Measurements from ENCODE around the gene TMEM138. TPM values are rescaled to one million over a fixed set of nuclear protein-coding genes. Genes with fewer than 3 reads are reported as not detected.

The TMEM138 gene
- total RNA-seq, 2 donors from 2014 or later = 49.7 to 63.5 TPM

GRCh38 chr11:61362542-61362875 is 335 bp downstream of the TMEM138 start:
- Histone ChIP-seq H3K9me3 (no peaks in the 10 kb centered on the region), H3K4me1 (ENCODE audit: control insufficient read depth in 1 of 2, low read depth in 2 of 2) (peaks cover 13 to 31% of the 10 kb centered on the region in 2 donors), H3K27me3 (replicated peaks; ENCODE audit: insufficient read depth) (no peaks in the 10 kb centered on the region), H3K27ac (peak overlapping the region; percentile 100), H3K36me3 (peaks cover 22% of the 10 kb centered on the region), H3K4me3 (peak overlapping the region; percentile 98)
- no peak for ATAC-seq (ENCODE audit: insufficient number of reproducible peaks, low FRiP score, low read depth)
- DNase-seq (ENCODE audit: low spot score) = no peak
- no peak for TF ChIP-seq CTCF (IDR thresholded peaks at IDR 0.05)

GRCh38 chr11:61364012-61364675 is 2.0 kb downstream of the TMEM138 start:
- no peak for DNase-seq (ENCODE audit: low spot score)
- TF ChIP-seq CTCF (IDR thresholded peaks at IDR 0.05) = no peak
- H3K4me3 ChIP-seq = no peak overlapping the region
- peaks cover 13 to 31% of the 10 kb centered on the region in 2 donors for H3K4me1 ChIP-seq (ENCODE audit: control insufficient read depth in 1 of 2, low read depth in 2 of 2)
- no peak overlapping the region for H3K27ac ChIP-seq
- H3K36me3 ChIP-seq = peaks cover 27% of the 10 kb centered on the region
- no peak for ATAC-seq (ENCODE audit: insufficient number of reproducible peaks, low FRiP score, low read depth)
- no peaks in the 10 kb centered on the region for H3K27me3 ChIP-seq (replicated peaks; ENCODE audit: insufficient read depth)
- H3K9me3 ChIP-seq = no peaks in the 10 kb centered on the region

DNA sequence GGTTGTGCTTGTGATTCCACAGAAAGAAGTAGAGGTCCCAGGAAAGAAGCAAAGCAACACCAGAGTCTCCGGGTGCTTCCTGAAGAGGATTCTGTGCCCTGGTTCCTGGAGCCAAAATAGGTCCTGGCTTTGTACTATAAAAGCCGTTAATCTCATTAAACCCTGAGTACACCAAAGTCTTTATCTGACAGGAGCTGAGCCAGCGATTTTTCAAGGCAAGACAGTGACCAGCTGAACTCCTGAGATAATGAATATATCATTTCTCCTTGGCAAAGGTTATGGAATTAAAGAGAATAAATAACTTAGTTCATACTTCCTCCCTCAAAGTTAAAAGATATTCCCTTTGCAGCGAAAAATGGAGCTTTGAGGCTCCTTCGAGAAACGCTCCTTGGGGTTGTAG is 5.2 kb downstream of the TMEM138 start:
- H3K27ac ChIP-seq = peak overlapping the region in 1 of 2 donors; percentile 79
- no peak overlapping the region for H3K4me3 ChIP-seq
- H3K4me1 ChIP-seq (ENCODE audit: control insufficient read depth in 1 of 2, low read depth in 2 of 2) = peaks cover 5 to 15% of the 10 kb centered on the region in 2 donors
- DNase-seq (ENCODE audit: low spot score) (no peak), ATAC-seq (ENCODE audit: insufficient number of reproducible peaks, low FRiP score, low read depth) (no peak)
- H3K36me3 ChIP-seq = peaks cover 27% of the 10 kb centered on the region
- H3K9me3 ChIP-seq = no peaks in the 10 kb centered on the region
- H3K27me3 ChIP-seq (replicated peaks; ENCODE audit: insufficient read depth) = no peaks in the 10 kb centered on the region
- no peak for TF ChIP-seq CTCF (IDR thresholded peaks at IDR 0.05)

- no peak for TF ChIP-seq CTCF (IDR thresholded peaks at IDR 0.05)
- Histone ChIP-seq H3K4me3 (no peak overlapping the region), H3K27ac (no peak overlapping the region), H3K9me3 (no peaks in the 10 kb centered on the region), H3K36me3 (peaks cover 27% of the 10 kb centered on the region), H3K4me1 (ENCODE audit: control insufficient read depth in 1 of 2, low read depth in 2 of 2) (peaks cover 0 to 3% of the 10 kb centered on the region in 2 donors), H3K27me3 (replicated peaks; ENCODE audit: insufficient read depth) (no peaks in the 10 kb centered on the region)
- ATAC-seq (ENCODE audit: insufficient number of reproducible peaks, low FRiP score, low read depth) = no peak
- no peak for DNase-seq (ENCODE audit: low spot score)
Observed at GRCh38 chr11:61368646-61369045, 6.5 kb downstream of the TMEM138 start.

- Histone ChIP-seq H3K4me3 (no peak overlapping the region), H3K27ac (peak overlapping the region in 1 of 2 donors; percentile 11), H3K27me3 (replicated peaks; ENCODE audit: insufficient read depth) (no peaks in the 10 kb centered on the region), H3K4me1 (ENCODE audit: control insufficient read depth in 1 of 2, low read depth in 2 of 2) (no peaks in the 10 kb centered on the region), H3K36me3 (peaks cover 24% of the 10 kb centered on the region), H3K9me3 (no peaks in the 10 kb centered on the region)
- no peak for TF ChIP-seq CTCF (IDR thresholded peaks at IDR 0.05)
- DNase-seq (ENCODE audit: low spot score) (no peak), ATAC-seq (ENCODE audit: insufficient number of reproducible peaks, low FRiP score, low read depth) (no peak)
Observed at GRCh38 chr11:61369372-61370348, 7.5 kb downstream of the TMEM138 start.

Data from thoracic aorta (tissue), 2 donors.